Caki2 (cell line): ENCODE measurements around the gene AMPD3. TPM values are rescaled to one million over a fixed set of nuclear protein-coding genes. Genes with fewer than 3 reads are reported as not detected.

Experiments used
- DNase-seq: peaks from one replicate; pipeline ENCODE4 v3.0.0-alpha.2; 2015; ENCODE audit warnings: low read depth
- in situ Hi-C: cut with HindIII; loops from 2 replicates; pipeline ENCODE4 v1.10.0; 2016; ENCODE audit warnings: low sequenced_read_pairs, low pct_unique_long_range_greater_than_20kb, mixed read lengths
- total RNA-seq: library from RNA; depleted of rRNA; stranded (reverse); fragments of >200 nt; shearing (Covaris generic); gene quantifications from 2 replicates; pipeline ENCODE4 v1.2.3, GENCODE V29; 2014; ENCODE audit warnings: low replicate concordance

AMPD3 gene
- total RNA-seq, 1 experiment from 2014 or later, result 3.6 TPM

- in situ Hi-C loops, result no loop called here
- DNase-seq, result no peak
Measured at GRCh38 chr11:10481560-10482349, 26.7 kb downstream of the AMPD3 start.

DNA sequence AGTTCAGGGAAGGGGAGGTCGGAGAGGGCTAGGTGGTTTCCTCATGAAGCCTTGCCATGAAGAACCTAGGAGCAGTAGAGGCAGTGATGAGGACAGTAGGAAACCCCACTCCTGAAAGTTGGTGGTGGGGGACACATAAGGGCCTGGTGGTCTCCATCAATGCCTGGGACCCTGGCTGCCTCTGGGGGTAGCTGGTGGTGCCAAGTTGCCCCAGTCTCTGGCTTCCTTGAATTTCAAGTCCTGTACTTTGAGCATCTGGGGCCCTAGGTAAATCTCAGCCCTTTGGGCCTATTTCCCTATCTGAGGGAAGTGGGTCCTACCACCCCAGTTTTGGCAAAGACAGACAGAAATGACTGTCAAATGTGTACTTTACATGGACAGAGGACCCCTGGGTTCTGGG, 28.1 kb downstream of the AMPD3 start:
- in situ Hi-C loops, result no loop called here
- DNase-seq, result no peak

DNA sequence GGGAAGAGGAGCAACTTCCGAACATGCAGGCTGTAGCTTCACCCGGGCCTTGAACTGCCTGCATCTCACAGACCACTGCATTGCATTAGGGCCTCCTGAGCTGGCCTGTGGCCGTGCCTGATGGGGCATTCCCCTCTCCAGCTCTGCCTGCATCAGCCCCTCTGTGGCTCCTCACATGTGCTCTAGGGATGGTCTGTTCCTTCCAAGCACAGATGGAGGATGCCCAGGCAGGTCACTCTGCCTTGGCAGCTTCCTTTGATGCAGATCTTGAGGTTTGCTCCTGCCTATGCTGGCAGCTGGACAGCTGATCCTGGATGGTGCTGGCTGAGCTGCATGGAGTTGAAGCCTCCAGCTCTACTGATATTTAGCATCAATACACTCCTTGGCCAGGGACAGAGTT, 28.5 kb downstream of the AMPD3 start:
- DNase-seq, result no peak
- in situ Hi-C loops, result no loop called here

DNA sequence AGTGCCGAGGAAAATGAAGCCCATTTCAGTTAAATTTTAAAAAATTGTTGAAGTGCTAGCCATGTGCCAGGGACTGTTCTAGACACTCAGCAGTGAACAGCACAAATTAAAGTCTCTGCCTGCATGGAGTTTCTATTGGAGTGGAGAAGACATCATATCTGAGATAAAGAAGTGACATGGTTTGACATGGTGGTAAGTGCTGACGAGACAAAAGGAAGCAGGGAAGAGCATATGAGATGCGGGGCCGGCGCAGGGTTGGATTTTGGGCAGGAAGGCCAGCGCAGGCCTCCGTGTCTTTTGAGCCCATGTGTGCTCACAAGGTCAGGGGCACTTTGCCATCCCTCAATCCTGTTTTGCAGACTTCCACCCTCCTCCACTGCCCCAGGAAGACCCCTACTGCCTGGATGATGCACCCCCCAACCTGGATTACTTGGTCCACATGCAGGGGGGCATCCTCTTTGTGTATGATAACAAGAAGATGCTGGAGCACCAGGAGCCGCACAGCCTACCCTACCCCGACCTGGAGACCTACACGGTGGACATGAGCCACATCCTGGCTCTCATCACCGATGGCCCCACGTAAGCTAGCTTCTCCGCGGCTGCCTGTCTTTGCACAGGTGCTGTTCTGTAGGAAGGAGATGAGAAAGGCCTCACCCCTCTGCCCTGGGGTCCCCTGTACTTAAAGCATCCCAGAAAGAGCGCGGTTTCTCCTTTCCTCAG, 29.6 kb downstream of the AMPD3 start:
- DNase-seq, result no peak
- in situ Hi-C loops, result no loop called here

DNA sequence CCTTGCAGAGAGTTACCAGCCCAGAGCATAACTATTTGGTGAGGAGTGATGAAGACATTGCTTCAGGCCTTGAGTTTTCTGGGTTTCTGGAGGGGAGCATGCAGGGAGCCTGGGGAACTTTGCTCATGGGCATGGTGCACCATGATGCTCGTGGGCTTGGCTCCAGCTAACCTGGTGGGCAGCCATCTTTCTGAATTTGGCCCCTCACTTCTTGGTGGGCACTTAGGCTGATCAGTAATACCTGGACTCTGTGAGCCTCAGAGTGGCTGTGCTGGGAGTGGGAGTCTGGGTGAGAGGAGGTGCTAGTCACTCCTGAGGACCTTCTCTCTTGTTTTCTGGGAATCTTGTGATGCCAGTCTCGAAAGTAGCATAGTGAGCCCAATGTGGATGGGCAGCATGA, 30.6 kb downstream of the AMPD3 start:
- DNase-seq, result no peak
- in situ Hi-C loops, result no loop called here

DNA sequence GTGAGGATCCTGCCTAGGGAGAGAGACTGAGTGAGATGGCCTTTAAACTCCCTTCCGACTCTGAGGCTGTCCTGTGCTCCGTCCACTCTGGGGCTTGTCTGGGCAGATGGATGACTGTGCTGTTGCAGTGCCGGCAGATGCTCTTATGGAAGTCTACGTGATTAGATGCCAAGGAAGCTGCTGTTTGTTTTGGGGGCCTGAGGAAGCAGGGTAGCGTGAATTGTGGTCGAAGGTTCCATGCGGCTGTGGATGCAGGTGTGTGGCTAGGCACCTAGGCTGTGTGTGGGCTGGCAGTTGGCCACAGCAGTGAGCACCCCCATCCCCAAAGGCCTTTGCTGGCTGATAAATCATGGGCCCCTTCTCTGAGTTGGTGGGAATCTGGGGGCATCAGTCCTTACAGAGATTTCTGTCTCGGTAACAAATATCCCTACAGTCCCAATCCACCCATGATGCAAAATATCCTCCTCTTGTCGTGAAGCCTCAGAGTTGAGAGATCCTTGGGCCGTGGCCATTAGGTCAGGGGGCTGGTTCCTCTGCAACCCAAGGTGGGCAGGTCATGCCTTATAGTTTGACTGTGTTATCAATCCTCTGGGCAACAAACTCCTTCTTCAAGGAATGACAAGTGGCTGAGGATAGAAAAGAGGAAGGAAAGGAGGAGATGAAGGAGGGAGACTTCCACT, 31.2 kb downstream of the AMPD3 start:
- DNase-seq, result no peak
- in situ Hi-C loops, result no loop called here

DNA sequence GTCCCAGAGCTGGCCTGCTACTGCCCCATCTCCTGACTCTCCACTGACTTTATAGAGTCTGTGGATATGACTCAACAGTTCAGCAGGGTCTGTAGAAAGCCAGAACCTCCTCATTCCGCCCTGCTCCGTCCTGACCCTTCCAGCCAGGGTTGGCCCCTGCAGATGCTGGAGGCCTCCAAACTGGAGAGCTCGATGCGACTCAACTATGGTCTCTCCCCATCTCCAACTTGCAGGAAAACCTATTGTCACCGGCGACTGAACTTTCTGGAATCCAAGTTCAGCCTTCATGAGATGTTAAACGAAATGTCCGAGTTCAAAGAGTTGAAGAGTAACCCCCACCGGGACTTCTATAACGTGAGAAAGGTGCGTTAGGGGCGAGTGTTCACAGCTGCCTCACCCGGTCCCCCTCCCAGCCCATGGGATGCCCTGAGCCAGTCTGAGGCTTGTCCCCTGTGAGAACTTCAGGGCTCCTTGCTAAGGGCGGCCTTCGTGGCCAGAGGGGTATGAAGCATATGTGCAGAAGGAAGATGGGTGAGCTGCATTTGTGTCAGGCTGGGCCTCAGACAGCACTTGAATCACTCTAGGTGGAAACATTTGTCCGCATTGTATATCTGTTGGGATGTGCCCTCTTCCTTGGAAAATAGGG, 32.1 kb downstream of the AMPD3 start:
- in situ Hi-C loops, result no loop called here
- DNase-seq, result no peak

GRCh38 chr11:10488121-10488933, 33.3 kb downstream of the AMPD3 start:
- peak; percentile 74 for DNase-seq
- in situ Hi-C loops, result no loop called here

GRCh38 chr11:10488934-10489691, 34.0 kb downstream of the AMPD3 start:
- peak; percentile 66 for DNase-seq
- in situ Hi-C loops, result no loop called here

GRCh38 chr11:10490032-10490397, 35.0 kb downstream of the AMPD3 start:
- in situ Hi-C loops, result no loop called here
- no peak for DNase-seq

DNA sequence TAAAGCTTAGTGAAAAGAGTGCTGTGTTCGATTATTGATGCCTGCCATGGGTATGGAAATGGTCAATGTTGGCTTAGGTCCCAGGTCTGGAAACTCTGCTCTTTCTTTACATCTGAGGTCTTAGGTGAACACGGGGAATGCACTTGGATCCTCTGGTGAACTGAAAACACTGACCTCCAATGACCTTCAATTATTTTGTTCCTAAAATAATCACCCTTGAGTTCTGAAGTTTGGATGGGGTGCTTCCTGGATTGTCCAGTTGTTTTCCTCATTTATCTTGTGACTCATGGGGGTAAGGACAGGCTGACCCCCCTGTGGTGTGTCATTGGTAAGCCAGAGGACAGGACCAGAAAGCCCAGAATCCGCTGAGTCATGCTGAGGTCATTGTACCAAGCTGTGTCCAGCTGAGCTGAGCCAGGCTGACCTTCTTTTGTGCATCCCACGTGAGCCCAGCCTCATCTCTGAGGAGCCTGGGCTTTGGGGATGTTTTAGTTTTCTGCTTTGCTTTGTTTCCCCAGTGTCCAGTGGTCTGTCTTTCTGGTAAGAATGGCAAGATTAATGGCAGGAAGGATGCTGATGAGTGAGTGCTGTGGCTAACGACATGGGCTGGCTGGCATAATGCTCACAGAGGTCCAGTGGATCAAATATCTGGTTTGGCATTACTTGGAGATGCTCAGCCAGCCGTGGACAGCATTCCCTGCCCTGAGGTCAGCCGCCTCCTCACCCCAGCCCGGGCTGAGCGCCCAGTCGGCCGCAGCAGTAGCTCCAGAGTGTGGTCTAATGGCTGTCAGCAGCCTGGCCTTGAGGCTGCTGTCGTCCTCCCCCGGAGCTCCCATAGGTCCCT, 35.6 kb downstream of the AMPD3 start:
- in situ Hi-C loops, result no loop called here
- DNase-seq, result peak; percentile 99

GRCh38 chr11:10492084-10492483, 37.0 kb downstream of the AMPD3 start:
- in situ Hi-C loops, result no loop called here
- no peak for DNase-seq

GRCh38 chr11:10493041-10493663, 38.1 kb downstream of the AMPD3 start:
- in situ Hi-C loops, result no loop called here
- DNase-seq, result no peak

- in situ Hi-C loops, result no loop called here
- no peak for DNase-seq
Measured at GRCh38 chr11:10494636-10495463, 39.8 kb downstream of the AMPD3 start.

GRCh38 chr11:10495464-10495786, 40.4 kb downstream of the AMPD3 start:
- in situ Hi-C loops, result no loop called here

More at GRCh38 chr11:10495464-10495786, 40.4 kb downstream of the AMPD3 start:
- DNase-seq, result no peak
